PC-3 (cell line): ENCODE measurements around the gene ARHGAP15. TPM values are rescaled to one million over a fixed set of nuclear protein-coding genes. Genes with fewer than 3 reads are reported as not detected.
"Not testable (repeated sequence)": the region's sequence is repeated elsewhere in the genome, so short reads cannot be mapped to it uniquely, and the experiment has no call there.

ENCODE experiments used
- ATAC-seq: fragments of 200-7000 bp; cut with Tn5 transposase; 2 replicates; pipeline ENCODE4 v1.9.1; 2020; ENCODE audit warnings: mild to moderate bottlenecking, moderate library complexity
- BruUV-seq: library from RNA; stranded (reverse); fragments of 400-500 nt; replicated peaks from 2 replicates; lab custom pipeline; 2021; lab: Mats Ljungman, UMichigan
- CTCF ChIA-PET: fragments of 300-600 bp; sonication (Branson Sonifier 250); formaldehyde crosslinking; loops from one replicate; lab custom pipeline; 2022; ENCODE audit warnings: antibody characterized with exemption; lab: Charles Lee
- POLR2A ChIA-PET: fragments of 300-600 bp; sonication (Branson Sonifier 250); formaldehyde crosslinking; loops from one replicate; lab custom pipeline; 2022; ENCODE audit warnings: antibody characterized with exemption; ENCODE audit not compliant: unreplicated experiment; lab: Charles Lee
- DNase-seq: peaks from one replicate; pipeline ENCODE4 v3.0.0-alpha.2; 2015
- H2AFZ ChIP-seq: fragments of 300-600 bp; sonication (generic); 2 replicates; pipeline ENCODE4 v1.6.0; 2016; ENCODE audit warnings: antibody characterized with exemption, low read length
- H3F3A ChIP-seq: fragments of 300-600 bp; sonication (generic); one replicate; pipeline ENCODE4 v1.6.0; 2017; ENCODE audit warnings: antibody characterized with exemption, low read length, control low read depth, mild to moderate bottlenecking; ENCODE audit not compliant: unreplicated experiment
- H3K27ac ChIP-seq: fragments of 300-600 bp; sonication (generic); 2 replicates; pipeline ENCODE4 v1.5.1; 2016; ENCODE audit warnings: mild to moderate bottlenecking, low read length
- H3K27me3 ChIP-seq: fragments of 300-600 bp; sonication (generic); 2 replicates; pipeline ENCODE4 v1.6.1; 2016; ENCODE audit warnings: low read length, mixed read lengths
- H3K36me3 ChIP-seq: fragments of 300-600 bp; sonication (generic); 2 replicates; pipeline ENCODE4 v1.6.1; 2016; ENCODE audit warnings: low read depth, mixed run types, low read length, mixed read lengths
- H3K4me1 ChIP-seq: fragments of 300-600 bp; sonication (generic); 2 replicates; pipeline ENCODE4 v1.5.1; 2016; ENCODE audit warnings: low read length; ENCODE audit not compliant: insufficient read depth
- H3K4me2 ChIP-seq: fragments of 300-600 bp; sonication (generic); 2 replicates; pipeline ENCODE4 v1.6.0; 2016; ENCODE audit warnings: low read length
- H3K4me3 ChIP-seq: fragments of 300-600 bp; sonication (generic); 2 replicates; pipeline ENCODE4 v1.5.1; 2016; ENCODE audit warnings: mild to moderate bottlenecking, low read length, mixed read lengths
- H3K79me2 ChIP-seq: fragments of 300-600 bp; sonication (generic); 2 replicates; pipeline ENCODE4 v1.6.1; 2017; ENCODE audit warnings: low read length, mixed read lengths
- H3K9ac ChIP-seq: fragments of 300-600 bp; sonication (generic); 2 replicates; pipeline ENCODE4 v1.6.0; 2016; ENCODE audit warnings: mild to moderate bottlenecking, low read length
- H3K9me2 ChIP-seq: fragments of 300-600 bp; sonication (generic); replicated peaks from 2 replicates; pipeline ENCODE4 v1.6.1; 2016; ENCODE audit warnings: mixed run types, low read length, mixed read lengths
- H3K9me3 ChIP-seq: fragments of 300-600 bp; sonication (generic); 2 replicates; pipeline ENCODE4 v1.6.1; 2016; ENCODE audit warnings: low read length, mixed read lengths
- H4K20me1 ChIP-seq: fragments of 300-600 bp; sonication (generic); 2 replicates; pipeline ENCODE4 v1.6.1; 2016; ENCODE audit warnings: low read length, mixed read lengths
- EZH2 ChIP-seq: fragments of 300-600 bp; sonication (generic); IDR thresholded peaks from one replicate; pipeline ENCODE4 v1.6.1; 2017; ENCODE audit warnings: antibody characterized with exemption, mild to moderate bottlenecking, low read length; ENCODE audit not compliant: unreplicated experiment
- EZH2phosphoT487 ChIP-seq: fragments of 300-600 bp; sonication (generic); IDR thresholded peaks from 2 replicates; pipeline ENCODE4 v1.6.1; 2018; ENCODE audit warnings: mild to moderate bottlenecking, antibody characterized with exemption, low read length, borderline replicate concordance
- intact Hi-C: fragments of 100-400 bp; cut with micrococcal nuclease; formaldehyde crosslinking; loops from 2 replicates; pipeline ENCODE4 v1.9.0; 2023
- total RNA-seq: library from RNA; depleted of rRNA; stranded (reverse); fragments of >200 nt; gene quantifications from 2 replicates; pipeline ENCODE4 v1.2.3, GENCODE V29; 2014
- TF ChIP-seq, protein P1 (sequence below): fragments of 300-600 bp; sonication (generic); conservative IDR thresholded peaks from 2 replicates; pipeline ENCODE4 v1.5.1; 2017; ENCODE audit warnings: antibody characterized with exemption, low read depth, mild to moderate bottlenecking, low read length

Gene ARHGAP15
- total RNA-seq, 1 experiment from 2014 or later, result not detected

DNA sequence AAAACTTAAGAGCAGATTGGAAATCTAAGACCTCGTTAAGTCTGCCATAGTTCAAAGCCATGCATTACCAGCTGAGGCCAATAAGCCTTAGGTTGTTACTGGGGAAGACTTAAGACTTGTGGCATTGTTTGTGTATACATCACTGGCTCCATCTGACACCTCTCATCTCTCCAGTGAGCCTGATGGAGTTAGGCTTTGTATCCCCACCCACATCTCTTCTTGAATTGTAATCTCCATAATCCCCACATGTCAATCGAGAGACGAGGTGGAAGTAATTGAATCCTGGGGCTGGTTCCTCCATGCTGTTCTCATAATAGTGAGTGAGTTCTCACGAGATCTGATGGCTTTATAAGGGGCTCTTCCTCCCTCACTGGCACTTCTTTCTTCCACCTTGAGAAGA is 404.6 kb downstream of the ARHGAP15 start:
- H3K36me3 ChIP-seq, result no peaks in the 10 kb centered on the region
- ATAC-seq (no peak), DNase-seq (no peak)
- no peak overlapping the region for H3K4me2 ChIP-seq
- TF ChIP-seq EZH2phosphoT487, result no peak
- no peak for TF ChIP-seq EZH2
- TF ChIP-seq, protein P1, sequence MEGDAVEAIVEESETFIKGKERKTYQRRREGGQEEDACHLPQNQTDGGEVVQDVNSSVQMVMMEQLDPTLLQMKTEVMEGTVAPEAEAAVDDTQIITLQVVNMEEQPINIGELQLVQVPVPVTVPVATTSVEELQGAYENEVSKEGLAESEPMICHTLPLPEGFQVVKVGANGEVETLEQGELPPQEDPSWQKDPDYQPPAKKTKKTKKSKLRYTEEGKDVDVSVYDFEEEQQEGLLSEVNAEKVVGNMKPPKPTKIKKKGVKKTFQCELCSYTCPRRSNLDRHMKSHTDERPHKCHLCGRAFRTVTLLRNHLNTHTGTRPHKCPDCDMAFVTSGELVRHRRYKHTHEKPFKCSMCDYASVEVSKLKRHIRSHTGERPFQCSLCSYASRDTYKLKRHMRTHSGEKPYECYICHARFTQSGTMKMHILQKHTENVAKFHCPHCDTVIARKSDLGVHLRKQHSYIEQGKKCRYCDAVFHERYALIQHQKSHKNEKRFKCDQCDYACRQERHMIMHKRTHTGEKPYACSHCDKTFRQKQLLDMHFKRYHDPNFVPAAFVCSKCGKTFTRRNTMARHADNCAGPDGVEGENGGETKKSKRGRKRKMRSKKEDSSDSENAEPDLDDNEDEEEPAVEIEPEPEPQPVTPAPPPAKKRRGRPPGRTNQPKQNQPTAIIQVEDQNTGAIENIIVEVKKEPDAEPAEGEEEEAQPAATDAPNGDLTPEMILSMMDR, result no peak
- no peaks in the 10 kb centered on the region for H3K9me3 ChIP-seq
- H2AFZ ChIP-seq, result no peak overlapping the region
- BruUV-seq, result no TSS peak
- H3K27ac ChIP-seq, result no peak overlapping the region
- H4K20me1 ChIP-seq, result no peaks in the 10 kb centered on the region
- CTCF ChIA-PET, result no interaction called here
- no peaks in the 10 kb centered on the region for H3K79me2 ChIP-seq
- no peaks in the 10 kb centered on the region for H3F3A ChIP-seq
- intact Hi-C loops, result no loop called here
- H3K27me3 ChIP-seq, result no peaks in the 10 kb centered on the region
- H3K4me1 ChIP-seq, result no peaks in the 10 kb centered on the region
- no peaks in the 10 kb centered on the region for H3K9me2 ChIP-seq
- no peak overlapping the region for H3K4me3 ChIP-seq
- no peak overlapping the region for H3K9ac ChIP-seq
- POLR2A ChIA-PET, result no interaction called here

DNA sequence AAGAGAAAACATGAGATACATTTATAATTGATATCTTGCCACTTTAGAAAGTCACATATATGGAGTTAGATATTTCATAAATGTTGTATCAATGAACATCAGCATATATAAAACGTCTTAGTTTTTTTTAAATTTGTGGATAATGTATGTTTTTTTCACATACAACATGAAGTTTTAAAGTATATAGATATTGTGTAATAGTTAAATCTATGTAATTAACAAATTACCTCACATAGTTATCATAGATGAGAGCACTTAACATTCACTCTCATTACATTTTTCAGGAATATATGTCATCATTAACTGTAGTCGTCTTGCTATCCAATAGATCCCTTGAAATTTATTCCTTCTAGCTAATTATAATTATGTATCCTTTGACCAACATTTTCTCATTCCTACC is 406.6 kb downstream of the ARHGAP15 start:
- no peak overlapping the region for H3K27ac ChIP-seq
- H3K27me3 ChIP-seq, result no peaks in the 10 kb centered on the region
- ChIA-PET CTCF (no interaction called here), POLR2A (no interaction called here)
- no peak overlapping the region for H3K4me3 ChIP-seq
- no peaks in the 10 kb centered on the region for H3K9me3 ChIP-seq
- ATAC-seq, result no peak
- DNase-seq, result no peak
- no TSS peak for BruUV-seq
- no peaks in the 10 kb centered on the region for H4K20me1 ChIP-seq
- H3K4me2 ChIP-seq, result no peak overlapping the region
- H3K79me2 ChIP-seq, result no peaks in the 10 kb centered on the region
- no peaks in the 10 kb centered on the region for H3K9me2 ChIP-seq
- no peaks in the 10 kb centered on the region for H3F3A ChIP-seq
- no peak overlapping the region for H2AFZ ChIP-seq
- TF ChIP-seq EZH2phosphoT487 (no peak), EZH2 (no peak)
- TF ChIP-seq, protein P1, result no peak
- H3K36me3 ChIP-seq, result no peaks in the 10 kb centered on the region
- H3K9ac ChIP-seq, result no peak overlapping the region
- intact Hi-C loops, result no loop called here
- no peaks in the 10 kb centered on the region for H3K4me1 ChIP-seq

DNA sequence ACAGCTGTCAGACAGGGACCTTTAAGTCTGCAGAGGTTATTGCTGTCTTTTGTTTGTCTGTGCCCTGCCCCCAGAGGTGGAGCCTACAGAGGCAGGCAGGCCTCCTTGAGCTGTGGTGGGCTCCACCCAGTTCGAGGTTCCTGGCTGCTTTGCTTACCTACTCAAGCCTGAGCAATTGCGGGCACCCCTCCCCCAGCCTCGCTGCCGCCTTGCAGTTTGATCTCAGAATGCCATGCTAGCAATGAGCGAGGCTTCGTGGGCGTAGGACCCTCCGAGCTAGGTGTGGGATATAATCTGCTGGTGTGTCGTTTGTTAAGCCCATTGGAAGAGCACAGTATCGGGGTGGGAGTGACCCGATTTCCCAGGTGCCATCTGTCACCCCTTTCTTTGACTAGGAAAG is 412.7 kb downstream of the ARHGAP15 start:
- H3K9me2 ChIP-seq, H3K9me3 ChIP-seq, intact Hi-C loops, H3F3A ChIP-seq, CTCF ChIA-PET, H3K4me1 ChIP-seq, H3K79me2 ChIP-seq, ATAC-seq, H3K27me3 ChIP-seq, H2AFZ ChIP-seq, H3K27ac ChIP-seq, BruUV-seq, H3K4me3 ChIP-seq, DNase-seq, H4K20me1 ChIP-seq, H3K4me2 ChIP-seq, H3K36me3 ChIP-seq, POLR2A ChIA-PET, H3K9ac ChIP-seq: not testable (repeated sequence)
